Measurements from ENCODE around the gene STKLD1.
"Not testable (repeated sequence)": the region's sequence is repeated elsewhere in the genome, so short reads cannot be mapped to it uniquely, and the experiment has no call there.

Gene STKLD1

DNA sequence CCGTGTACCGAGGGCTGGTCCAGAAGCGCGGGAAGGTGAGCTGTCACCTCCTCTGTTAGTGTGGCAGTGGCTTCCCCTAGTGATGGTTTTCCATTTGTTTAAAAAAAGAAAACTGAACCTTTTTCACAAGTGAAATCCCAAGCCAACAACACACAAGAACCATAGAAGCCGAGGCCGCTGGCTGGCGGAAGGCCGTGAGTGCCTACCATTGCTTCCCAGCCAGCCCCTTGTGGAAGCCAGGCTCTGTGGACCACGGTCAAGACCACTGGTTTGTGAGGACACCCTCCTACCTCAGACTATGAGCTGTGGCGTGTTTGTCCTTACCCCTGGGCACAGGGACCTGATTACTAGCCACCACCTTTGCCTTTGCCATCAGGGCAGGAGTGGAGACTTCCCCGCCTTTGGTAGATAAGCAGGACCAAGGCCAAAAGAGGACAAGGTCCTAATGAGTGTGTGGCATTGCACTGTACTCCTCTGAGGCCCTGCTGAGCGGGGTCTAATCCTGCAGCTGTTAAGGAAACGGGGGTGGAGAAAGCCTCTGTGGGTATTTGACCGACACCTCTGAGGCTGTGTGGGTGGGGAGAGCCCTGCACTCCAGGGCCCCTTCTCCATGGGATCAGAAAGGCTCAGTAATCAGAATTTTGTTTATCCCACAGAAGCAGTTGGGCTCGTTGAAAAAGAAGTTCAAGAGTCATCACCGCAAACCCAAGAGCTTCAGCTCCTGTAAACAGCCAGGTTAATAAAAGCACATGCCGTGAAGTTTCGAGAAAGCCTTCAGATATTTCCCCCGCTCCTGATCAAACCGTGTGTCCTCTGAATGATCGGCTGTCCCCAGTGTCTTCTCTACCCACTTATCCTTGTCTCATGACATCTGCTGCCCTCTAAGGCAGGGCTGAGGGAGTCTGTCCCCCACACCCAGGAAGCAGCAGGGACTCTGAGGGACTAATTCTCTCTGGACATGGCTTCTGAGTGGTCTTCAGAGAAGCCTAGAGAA, 15.5 kb upstream of the STKLD1 start:
- no peak for DNase-seq (ENCODE audit: low read depth in 3 of 3, low spot score in 1 of 3)

DNA sequence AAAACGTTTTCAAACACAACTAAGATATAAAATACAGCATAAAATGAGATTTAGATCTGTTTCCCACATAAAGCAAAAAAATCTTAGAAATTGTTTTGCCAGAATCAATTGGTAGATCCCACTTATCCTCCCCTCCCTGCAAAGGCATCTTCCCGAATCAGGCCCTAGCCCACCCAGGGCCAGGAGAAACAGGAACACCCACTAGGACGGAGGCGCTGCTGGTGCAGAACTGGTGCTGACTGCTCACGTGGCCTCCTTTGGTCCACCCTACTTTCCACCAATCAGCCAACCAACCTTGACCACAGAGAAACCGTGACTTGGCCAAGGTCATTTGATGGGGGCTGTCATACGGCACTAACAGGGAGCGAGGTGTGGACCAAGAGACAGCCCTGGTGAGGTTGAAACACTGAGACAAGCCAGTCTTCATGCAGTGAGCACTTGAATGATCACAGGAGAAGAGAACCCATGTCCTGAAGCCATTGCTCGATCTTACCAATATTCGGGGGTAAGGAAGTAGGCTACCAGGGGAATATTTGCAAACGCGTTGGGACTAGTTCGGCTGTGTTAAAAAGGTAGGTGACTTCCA, 14.6 kb upstream of the STKLD1 start:
- DNase-seq (ENCODE audit: low read depth in 3 of 3, low spot score in 1 of 3), result no peak

DNA sequence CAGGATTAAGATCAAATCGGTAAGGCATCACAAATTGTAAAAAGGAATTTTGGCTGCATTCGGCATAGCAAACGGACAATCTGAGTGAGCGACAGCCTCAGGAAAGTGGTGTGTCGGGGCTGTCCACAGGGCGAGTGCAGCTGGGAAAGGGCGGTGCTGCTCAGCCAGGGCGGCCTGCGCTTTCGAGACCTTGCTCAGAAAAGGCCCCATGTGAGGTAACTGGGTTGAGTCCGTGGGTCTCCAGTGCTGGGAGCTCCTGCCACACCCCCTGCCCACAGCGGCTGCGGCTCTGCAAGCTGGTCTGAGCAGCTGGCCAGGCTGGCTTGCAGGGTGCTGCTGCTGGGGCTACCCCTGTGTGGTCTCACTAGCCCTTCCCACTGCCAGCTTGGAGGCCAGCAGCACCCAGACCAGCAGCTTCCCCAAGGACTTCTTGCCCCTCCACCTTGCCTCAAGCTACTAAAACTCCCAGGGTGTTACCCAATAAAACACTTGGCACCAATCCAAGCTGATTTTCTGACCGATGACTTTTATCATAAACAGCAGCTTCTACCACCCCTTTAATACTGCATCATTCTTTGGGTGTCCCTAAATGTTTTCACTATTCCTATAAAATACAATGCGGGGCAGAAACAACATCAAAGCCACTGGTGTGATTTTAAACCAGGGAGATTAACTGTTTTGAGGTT, 13.7 kb upstream of the STKLD1 start:
- DNase-seq (ENCODE audit: low read depth in 3 of 3, low spot score in 1 of 3), result no peak

DNA sequence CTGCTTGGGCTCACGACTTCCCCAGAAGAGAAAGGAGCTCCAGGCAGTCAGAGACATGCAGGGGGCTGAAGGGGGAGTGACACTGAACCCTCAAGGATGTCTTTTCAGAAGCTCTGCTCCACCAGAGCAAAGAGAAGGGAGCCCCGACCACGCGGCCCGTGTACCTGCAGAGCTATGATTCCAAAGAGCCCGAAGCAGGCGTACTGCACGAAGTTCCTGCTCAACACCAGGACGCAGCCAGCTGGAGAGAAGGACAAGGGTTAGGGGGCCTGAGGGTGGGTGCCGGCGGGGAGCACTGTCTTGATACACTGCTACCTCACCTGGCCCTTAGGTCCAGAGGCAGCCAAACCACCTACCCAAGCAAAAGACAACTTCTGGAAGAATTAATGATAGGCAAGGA, 9.7 kb upstream of the STKLD1 start:
- DNase-seq (ENCODE audit: low read depth in 3 of 3, low spot score in 1 of 3), result no peak

DNA sequence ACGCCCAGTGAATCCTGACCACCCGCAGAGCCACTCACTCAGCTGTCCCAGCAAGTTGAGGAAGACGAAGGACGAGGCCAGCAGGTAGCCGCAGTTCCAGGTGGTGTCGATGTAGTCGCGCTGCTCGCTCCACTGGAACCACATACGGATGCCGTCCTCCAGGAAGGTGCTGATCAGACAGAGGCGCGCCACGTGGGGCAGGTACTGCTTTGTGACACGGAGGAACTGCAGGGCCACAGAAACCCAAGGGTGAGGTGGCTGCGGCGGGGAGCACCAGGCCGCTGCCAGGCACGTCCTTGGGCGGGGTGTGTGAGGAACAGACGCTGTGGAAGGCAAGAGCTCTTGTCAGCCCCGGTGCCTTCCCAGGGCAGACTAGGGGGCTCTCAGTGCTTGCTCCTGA, 8.9 kb upstream of the STKLD1 start:
- DNase-seq (ENCODE audit: low read depth in 3 of 3, low spot score in 1 of 3), result no peak

DNA sequence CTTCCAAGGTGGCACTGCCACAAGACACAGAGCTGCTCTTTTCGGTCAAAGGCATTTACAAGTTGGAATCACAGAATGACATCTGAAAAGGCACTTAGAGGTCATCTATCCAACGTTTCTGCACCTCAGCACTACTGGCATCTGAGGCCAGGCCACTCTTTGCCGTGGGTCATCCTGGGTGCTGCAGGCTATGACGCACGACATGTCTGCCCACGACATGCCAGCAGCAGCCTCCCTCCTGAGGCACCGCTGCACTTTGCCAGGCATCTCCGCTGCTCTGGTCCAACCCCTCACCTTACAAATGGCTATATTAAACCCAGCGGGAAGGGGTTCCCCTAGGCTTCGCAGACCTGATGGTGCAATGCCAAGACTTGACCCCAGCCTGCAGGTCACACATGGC, 8.4 kb upstream of the STKLD1 start:
- no peak for DNase-seq (ENCODE audit: low read depth in 3 of 3, low spot score in 1 of 3)

DNA sequence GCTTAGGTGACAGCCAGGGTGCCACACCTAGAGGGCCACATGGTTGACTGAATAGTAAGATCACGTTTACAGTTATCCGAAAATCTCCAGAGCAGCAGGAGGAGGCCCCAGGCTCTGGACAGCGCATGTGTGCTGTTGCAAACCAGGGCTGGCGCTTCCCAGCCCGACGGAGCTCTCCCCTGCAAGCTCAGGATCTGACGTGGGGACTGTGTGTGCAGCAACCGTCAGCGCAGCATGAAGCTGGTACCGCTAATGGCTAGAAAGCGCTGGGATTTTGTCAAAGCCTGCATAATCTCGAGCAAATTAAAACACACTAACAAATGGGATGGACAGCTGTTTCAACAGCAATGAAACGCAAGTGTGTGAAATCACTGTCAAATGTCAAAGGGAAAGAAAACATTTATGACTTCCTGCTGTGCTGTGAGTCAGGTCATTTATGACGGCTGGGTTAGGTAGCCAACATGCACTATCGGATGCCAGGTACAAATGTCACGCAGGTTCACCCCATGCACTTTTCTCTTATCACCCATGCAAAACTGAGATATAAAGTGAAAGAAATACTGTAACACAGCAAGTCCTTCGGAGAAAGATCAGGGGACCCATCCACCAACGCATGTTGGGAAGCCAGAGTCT, 7.8 kb upstream of the STKLD1 start:
- no peak for DNase-seq (ENCODE audit: low read depth in 3 of 3, low spot score in 1 of 3)

DNA sequence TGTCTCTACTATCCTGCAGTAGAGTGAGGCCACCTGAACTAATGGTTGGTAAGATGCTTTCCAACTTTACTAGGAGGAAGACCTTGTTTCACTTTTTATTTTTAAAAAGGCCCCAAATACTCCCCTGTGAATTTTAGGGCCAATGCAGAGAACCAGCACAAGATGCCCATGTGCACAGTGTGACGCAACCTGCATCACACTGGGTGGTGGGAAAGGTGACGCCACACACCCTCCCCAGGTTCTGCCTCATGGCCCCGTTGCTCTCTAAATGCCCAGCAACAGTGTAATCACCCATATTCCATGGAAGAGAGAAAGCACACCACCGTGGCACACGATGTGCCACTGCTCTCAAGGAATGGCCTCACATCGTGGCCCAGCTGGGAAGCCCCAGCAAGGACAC, 6.7 kb upstream of the STKLD1 start:
- no peak for DNase-seq (ENCODE audit: low read depth in 3 of 3, low spot score in 1 of 3)

DNA sequence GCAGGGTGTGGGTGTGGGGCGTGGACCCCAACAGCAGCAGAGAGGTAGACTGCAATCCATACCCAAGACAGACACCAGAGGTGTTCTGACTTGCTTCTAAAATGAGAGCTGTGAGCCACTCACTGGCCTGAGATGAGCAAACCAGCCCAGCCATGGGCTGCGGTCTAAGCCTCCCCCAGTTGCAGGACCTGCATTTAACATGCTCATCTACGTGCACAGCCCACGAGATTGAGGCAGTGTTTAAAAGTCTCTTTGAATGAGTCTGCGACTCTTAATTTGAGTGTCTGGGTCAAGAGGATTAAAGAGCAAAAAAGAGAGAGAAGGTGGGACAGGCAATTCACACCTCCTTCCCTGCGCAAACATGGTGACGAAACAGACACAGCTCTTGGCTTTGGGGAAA, 6.2 kb upstream of the STKLD1 start:
- DNase-seq (ENCODE audit: low read depth in 3 of 3, low spot score in 1 of 3), result no peak

DNA sequence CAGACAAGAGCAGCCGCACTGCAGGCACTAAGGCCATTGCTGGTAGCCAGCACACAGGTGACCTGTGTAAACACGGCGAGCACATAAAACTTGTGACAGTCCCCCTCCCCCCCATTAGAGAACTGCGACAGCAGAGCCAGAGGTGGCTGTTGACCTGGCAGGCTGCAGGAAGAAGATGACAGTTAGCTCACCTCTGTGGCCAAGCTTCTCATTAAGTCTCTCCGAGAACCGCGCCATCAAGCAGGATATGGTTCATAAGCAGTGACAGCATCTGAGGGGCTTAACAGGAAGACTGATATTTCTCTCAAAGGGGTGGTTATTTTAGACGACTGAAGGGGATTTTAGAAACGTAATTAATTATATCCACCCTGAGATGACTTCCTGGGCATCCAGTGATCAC, 5.5 kb upstream of the STKLD1 start:
- DNase-seq (ENCODE audit: low read depth in 3 of 3, low spot score in 1 of 3), result no peak

DNA sequence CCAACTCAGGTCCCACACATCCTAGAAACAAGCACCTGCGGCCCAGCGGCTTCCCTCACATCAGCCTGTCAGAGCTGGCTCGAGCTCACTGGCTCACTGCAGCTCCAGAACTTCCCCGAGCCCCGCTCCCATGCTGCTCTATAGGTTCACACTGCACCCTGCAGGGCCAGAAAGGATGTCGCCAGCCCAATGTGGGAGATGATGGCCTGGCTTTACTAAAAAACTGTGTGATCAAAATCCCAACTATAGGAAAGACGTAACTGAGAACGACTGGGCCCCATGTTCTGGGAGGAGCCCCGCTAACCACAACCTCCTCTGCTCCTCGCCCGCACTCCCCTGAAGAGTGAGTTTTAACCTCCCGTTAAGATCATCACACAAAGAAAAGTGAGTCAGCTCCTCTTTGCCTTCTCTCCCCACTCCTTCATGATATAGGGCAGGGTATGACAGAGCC, 4.9 kb upstream of the STKLD1 start:
- DNase-seq (ENCODE audit: low read depth in 3 of 3, low spot score in 1 of 3), result peak in 1 of 3 donors; percentile 40

DNA sequence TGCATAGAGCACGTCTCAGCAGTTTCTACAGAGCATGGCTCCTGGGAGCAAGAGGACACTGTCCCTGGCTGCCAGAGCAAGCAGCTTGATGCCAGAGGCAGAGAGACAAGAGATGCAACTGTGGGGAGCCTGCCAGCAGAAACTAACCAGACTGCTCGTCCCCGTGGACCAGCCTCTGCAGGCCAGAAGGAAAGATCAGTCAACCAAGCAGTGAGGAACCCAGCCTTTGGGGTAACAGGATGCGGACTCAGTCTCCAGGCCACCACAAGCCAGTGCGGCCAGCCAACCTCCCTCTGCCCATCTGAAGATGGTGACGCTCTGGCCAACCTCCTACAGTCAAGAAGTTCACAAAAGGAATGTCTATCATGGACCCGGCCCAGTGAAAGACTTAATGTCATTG, 4.0 kb upstream of the STKLD1 start:
- DNase-seq (ENCODE audit: low read depth in 3 of 3, low spot score in 1 of 3), result no peak

DNA sequence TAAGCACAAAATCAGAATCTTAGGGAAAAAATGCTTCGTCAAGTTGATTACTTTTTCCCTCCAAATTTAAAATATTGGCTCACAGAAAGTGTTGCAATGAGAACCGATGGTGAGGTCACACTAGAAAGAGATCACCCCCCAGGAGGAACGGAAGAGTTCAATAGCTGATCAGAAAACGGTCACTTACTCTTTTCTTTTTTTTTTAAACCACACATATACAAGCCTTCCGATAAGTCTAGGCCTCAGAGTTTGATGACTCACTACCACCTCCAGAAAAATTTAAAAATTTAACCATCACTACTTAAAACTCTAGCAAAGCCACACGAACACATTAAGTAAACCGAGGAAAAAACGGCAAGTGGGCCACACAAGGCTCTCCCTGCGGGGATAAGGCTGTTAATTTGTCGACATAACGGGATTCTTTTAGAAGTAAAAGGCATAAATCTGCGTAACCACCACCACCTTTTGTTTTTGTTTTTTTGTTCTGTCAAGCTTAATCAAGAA, 1.5 kb upstream of the STKLD1 start:
- no peak for DNase-seq (ENCODE audit: low read depth in 3 of 3, low spot score in 1 of 3)

DNA sequence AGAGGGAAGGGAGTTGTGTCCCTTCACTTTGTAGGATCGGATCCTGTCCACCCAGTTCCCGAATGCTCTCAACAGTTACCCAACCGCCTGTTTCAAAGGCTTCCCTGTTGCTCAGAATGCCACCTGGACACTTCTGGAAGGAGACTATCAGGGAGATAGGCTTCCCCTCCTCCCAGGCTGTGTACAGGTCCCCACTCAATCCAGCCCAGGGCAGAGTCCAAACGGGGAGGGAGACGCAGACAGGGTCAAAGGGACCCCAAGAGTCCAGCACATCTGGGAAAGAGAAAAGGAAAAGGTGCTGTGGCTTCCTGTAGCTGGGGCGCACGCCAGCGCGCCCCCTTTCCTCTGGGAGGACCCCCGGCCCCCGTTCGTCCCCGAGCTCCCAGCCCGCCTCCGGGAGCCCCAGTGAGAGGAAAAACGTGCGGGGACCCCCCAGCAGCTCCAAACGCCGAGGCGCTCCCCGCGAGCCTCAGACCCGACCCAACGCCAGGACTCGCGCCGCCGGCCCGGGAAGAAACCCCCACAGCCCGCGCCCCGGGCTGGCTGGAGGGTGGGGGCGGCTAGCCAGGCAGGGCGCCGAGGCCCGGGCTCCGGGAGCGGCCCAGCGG, 946 bp upstream of the STKLD1 start:
- DNase-seq (ENCODE audit: low read depth in 3 of 3, low spot score in 1 of 3), result no peak

DNA sequence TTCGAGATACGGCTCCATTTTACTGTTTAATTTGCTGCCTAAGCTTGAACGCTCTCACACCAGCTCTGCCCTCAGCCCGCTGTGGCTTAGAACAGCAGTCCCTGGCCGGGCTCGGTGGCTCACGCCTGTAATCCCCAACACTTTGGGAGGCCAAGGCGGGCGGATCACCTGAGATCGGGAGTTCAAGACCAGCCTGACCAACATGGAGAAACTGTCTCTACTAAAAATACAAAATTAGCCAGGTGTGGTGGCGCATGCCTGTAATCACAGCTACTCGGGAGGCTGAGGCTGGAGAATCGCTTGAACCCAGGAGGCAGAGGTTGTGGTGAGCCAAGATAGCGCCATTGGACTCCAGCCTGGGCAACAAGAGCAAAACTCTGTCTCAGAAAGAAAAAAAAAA, 1.1 kb downstream of the STKLD1 start:
- DNase-seq (ENCODE audit: low read depth in 3 of 3, low spot score in 1 of 3), result not testable (repeated sequence)

DNA sequence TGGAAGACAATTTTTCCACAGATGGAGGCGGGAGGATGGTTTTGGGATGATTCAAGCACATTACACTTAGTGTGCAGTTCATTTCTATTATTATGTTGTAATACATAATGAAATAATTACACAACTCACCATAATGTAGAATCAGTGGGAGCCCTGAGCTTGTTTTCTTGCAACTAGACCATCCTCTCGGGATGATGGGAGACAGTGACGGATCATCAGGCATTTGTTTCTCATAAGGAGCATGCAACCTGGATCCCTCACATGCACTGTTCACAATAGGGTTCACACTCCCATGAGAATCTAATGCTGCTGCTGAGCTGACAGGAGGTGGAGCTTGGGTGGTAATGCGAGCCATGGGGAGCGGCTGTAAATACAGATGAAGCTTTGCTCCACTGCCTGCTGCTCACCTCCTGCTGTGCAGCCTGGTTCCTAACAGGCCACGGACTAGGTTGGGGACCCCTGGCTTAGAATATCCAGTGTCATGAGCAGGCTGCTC, 1.6 kb downstream of the STKLD1 start:
- no peak for DNase-seq (ENCODE audit: low read depth in 3 of 3, low spot score in 1 of 3)

DNA sequence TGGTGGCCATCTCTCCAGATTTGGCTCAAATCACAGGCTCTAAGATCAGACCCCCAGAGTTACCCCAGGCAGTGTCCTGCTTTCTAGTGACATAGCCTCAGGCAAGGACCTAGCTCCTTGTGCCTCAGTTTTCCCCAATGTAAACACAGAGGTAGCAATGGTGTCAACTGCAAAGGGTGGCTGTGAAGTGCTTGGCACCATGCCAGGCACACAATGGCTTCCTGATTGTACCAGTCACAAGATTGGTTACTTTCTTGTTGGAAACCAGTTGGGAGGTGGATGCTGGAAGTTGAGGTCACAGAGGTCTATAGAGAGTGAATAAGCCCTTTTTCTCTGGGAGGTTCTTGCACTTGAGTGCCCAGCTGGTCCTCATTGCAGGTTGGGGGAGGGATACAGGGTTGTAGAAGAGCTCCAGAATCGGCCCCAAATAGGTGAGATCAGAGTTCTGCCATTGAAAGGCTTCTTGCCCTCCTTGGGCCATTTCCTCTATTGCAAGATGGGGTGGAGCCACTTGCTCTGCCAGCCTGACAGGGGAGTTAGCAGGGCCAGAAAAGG, 2.3 kb downstream of the STKLD1 start:
- DNase-seq (ENCODE audit: low read depth in 3 of 3, low spot score in 1 of 3), result no peak

DNA sequence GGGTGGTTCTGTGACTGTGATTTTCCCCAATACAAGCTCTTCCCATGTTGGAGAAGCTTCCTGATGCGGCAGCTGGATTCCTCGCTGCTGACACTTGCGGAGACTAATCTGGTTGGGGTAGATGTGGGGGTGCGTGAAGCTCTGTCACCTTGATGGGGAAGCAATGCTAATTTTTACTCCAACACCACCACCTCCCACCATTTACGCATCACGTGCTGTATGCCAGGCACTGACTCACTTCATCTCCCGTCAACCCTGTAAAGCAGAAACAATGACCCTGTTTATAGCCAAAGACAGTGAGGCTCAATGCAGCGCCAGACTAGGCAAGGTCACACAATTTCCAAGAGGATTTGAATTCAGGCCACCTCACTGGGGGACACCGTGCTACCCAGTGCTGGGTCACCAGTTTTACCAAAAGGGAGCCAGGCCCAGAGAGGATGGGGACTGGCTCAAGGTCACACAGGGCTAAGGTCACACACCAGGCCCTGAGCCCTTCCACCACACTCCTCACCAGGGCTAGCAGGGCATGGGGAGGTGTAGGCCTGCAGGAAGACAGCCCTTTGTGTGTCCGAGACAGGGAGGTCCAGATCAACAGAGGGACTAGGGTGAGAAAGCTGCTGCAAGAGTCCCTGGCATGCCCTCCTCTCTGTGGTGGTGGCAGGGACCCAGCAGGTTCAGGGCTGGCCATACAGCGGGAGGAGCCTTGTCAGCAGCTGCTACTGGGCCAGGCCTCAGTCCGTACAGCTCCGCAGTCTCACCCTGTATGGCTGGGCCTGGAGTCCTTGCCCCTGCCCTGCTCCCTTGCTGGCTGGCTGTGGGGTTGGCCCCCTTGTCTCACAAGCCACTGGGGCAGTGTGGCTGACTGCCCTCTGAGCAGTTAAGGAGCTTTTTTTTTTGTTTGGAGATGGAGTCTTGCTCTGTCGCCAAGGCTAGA, 3.3 kb downstream of the STKLD1 start:
- no peak for DNase-seq (ENCODE audit: low read depth in 3 of 3, low spot score in 1 of 3)

DNA sequence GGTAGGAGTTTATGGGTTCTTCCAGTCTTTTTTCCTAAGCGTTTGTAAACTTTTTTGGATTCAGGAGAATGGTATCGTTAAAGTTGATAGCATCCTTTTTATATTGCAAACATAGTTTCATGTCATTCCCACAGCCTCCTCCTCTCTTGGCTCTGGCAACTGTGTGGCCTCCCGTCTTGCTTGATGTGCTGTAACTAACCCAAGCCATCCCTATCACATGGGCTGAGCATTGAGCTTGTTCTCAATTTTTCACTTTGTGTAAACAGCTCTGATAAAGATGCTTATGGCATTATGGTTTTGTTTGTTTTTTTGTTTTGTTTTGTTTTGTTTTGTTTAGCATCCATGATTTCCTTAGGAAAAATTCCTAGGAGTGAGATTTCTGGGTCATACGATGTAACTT, 4.6 kb downstream of the STKLD1 start:
- DNase-seq (ENCODE audit: low read depth in 3 of 3, low spot score in 1 of 3), result no peak
